T-helper 17 cell (primary cell): ENCODE measurements around the gene MEF2A. TPM values are rescaled to one million over a fixed set of nuclear protein-coding genes. Genes with fewer than 3 reads are reported as not detected.
"Not testable (repeated sequence)": the region's sequence is repeated elsewhere in the genome, so short reads cannot be mapped to it uniquely, and the experiment has no call there.

ENCODE experiments used
- ATAC-seq: fragments of 150-1000 bp; cut with Tn5 transposase; 2 replicates; pipeline ENCODE4 v1.10.0; 2021; ENCODE audit warnings: mild to moderate bottlenecking, moderate library complexity
- DNase-seq, 3 donors: peaks; one replicate each; pipeline versions ENCODE4 v3.0.0 to v3.0.0-alpha.2; 2020 to 2021
- H3K9me3 ChIP-seq: one replicate; pipeline ENCODE4 v1.7.0; 2013; ENCODE audit warnings: low read length, mild to moderate bottlenecking; ENCODE audit not compliant: control insufficient read depth, poor library complexity, severe bottlenecking
- H3K27ac Mint-ChIP-seq: one replicate; pipeline ENCODE4 v1.8.0; 2022; ENCODE audit warnings: mild to moderate bottlenecking, moderate library complexity, mixed read lengths
- H3K27me3 Mint-ChIP-seq: one replicate; pipeline ENCODE4 v1.8.0; 2022; ENCODE audit warnings: mixed read lengths
- H3K36me3 Mint-ChIP-seq: one replicate; pipeline ENCODE4 v1.8.0; 2022; ENCODE audit warnings: low read depth, mixed read lengths
- H3K4me1 Mint-ChIP-seq: one replicate; pipeline ENCODE4 v1.8.0; 2022; ENCODE audit warnings: mild to moderate bottlenecking, mixed read lengths
- H3K4me3 Mint-ChIP-seq: one replicate; pipeline ENCODE4 v1.8.0; 2022; ENCODE audit warnings: mild to moderate bottlenecking, moderate library complexity, mixed read lengths
- total RNA-seq, 4 donors: library from RNA in 2 of 4; stranded (reverse) in 2 of 4; gene quantifications; one replicate each; pipeline ENCODE4 v1.2.3 and lab custom pipeline; 2022 to 2026

MEF2A gene
- total RNA-seq, 2 donors from 2014 or later: 22.9 to 24.2 TPM

DNA sequence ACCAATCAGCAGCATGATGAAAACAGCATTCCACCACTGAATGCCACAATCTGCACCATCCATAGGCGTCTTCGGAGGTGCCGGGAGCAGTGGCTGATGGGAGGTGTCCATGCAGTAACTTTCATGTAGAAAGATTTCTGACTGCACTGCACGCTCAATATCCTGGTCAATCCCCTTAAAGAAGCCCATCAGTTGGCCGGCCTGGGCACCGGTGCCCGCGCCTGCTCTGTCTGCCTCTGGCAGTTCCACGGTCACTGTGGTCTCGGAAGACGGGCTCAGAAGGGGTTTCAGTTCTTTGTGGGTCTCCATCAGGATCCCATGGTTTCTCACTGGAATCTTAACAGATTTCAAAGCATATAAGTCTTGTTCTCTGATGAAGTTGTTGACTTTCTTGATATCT lies 163.5 kb downstream of the MEF2A start:
- no peak overlapping the region for H3K27ac Mint-ChIP-seq
- ATAC-seq (no peak), DNase-seq (no peak)
- no peaks in the 10 kb centered on the region for H3K27me3 Mint-ChIP-seq
- H3K4me3 Mint-ChIP-seq: no peak overlapping the region
- H3K4me1 Mint-ChIP-seq: peaks cover 12% of the 10 kb centered on the region
- no peaks in the 10 kb centered on the region for H3K36me3 Mint-ChIP-seq
- no peaks in the 10 kb centered on the region for H3K9me3 ChIP-seq

DNA sequence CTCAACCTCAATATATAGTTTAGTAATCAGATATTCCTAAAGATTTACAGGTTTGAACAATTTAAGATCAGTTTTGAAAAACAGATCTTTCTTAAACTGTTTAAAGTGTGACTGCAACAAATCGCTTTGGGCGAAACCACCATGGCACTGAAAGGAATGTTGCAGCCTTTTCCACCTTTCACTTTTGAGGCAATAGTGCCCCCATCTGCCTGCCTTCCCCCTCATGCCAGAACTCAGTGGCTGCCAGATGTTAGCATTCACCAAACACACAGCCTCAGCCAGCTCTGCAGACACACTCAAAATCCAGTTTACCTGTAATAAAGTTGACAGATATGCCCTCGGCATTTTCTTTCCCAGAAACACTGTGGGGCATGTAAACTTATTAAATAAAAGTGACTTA lies 164.1 kb downstream of the MEF2A start:
- Mint-ChIP-seq H3K27me3 (no peaks in the 10 kb centered on the region), H3K4me1 (peaks cover 12% of the 10 kb centered on the region), H3K4me3 (no peak overlapping the region), H3K36me3 (no peaks in the 10 kb centered on the region), H3K27ac (peak overlapping the region; percentile 65)
- ATAC-seq: no peak
- no peak for DNase-seq
- no peaks in the 10 kb centered on the region for H3K9me3 ChIP-seq

DNA sequence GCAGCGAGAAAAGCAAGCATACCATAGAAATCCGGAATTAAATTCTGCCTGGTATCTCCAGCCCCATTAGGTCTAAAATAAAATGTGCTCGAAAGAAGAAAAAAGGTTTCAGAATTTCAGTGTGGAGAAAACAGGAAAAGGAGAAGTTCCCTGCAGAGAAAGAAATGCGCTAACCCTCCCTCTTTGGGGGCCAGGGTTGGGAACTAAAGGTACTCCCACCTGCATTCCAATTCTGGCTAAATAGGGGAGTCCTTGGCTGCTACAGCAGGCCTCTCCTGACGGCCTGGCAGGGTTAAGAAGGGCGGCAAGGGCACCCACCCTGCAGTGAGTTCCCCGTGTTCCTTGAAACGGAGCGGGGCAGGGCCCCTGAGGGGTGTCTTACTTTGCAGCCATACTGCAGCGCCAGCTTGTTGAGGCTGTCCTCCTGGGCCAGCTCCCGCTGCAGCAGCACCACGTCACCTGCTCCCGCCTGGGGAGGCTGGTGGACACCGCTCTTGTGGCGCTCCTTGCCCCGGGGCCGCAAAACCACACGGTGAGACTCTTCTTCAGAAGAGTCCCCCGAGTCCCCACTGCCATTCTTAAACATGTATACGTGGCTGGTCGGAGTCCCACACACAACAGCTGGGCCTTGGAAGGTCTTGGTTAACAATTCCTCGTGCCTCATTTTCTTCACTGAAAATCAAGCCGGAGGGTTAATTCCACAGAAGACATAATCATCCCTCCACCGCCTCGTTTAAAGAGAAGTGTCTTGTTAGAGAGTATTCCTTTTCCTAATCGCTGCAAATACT lies 165.7 kb downstream of the MEF2A start:
- ATAC-seq (no peak), DNase-seq (no peak)
- Mint-ChIP-seq H3K36me3 (no peaks in the 10 kb centered on the region), H3K27me3 (no peaks in the 10 kb centered on the region), H3K27ac (no peak overlapping the region), H3K4me3 (peak overlapping the region; percentile 77), H3K4me1 (peaks cover 10% of the 10 kb centered on the region)
- H3K9me3 ChIP-seq: no peaks in the 10 kb centered on the region

DNA sequence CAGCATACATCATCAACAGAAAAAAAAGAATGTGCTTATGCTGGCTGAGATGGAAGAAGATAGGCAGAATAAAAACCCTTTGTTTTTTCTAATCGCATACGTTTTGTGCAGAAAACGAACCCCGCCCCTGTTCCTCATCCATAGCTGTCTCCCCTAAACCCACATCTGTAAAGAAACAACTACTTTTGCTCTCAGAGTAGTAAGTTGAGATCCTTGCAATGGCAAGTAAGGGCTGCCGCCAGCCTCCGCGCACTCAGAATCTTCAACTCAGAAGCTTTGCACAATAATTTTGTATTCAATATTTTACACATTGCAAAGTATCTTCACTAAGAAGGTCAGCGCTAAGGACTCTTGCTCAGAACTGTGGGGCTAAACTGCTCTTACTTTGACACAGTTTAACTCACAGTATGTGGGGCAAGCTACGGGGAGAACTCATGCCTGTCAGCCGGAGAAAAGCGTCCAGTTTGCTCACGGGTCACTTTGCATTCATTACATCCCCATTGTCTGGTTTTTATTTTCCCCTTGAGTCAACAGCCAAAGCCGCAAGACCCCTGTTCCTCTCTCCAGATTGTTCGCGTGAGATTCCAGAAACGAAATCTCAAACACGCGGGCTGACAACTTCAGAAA lies 166.5 kb downstream of the MEF2A start:
- DNase-seq (no peak), ATAC-seq (no peak)
- peaks cover under 1% of the 10 kb centered on the region for H3K36me3 Mint-ChIP-seq
- no peaks in the 10 kb centered on the region for H3K9me3 ChIP-seq
- peak overlapping the region; percentile 77 for H3K4me3 Mint-ChIP-seq
- no peaks in the 10 kb centered on the region for H3K27me3 Mint-ChIP-seq
- peaks cover 10% of the 10 kb centered on the region for H3K4me1 Mint-ChIP-seq
- no peak overlapping the region for H3K27ac Mint-ChIP-seq

DNA sequence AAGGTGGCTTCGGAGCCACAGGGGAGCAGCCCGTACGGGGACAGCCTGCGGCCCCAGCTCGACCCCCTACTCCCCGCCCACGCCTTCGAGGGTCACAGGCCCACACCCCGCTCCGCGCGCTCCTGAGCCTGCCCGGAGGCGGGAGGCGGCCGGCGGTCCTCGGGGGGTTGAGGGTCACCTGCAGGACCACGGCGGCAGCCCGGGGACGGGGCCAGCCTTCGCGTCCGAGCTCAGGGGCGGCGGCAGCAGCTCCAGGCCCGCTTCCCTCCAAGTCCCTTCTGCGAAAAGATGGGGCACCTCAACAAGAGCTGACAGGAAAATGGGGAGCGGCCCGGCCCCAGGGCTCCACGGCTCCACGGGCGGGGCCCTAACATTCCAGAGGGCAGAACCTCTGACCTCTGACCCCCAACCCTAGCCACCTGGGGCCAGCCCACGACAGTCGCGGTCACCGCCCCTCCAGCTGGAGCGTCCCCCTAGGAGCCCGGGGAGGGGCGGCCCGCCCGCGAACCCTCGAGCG lies 167.0 kb downstream of the MEF2A start:
- H3K4me1 Mint-ChIP-seq: peaks cover 10% of the 10 kb centered on the region
- ATAC-seq: no peak

DNA sequence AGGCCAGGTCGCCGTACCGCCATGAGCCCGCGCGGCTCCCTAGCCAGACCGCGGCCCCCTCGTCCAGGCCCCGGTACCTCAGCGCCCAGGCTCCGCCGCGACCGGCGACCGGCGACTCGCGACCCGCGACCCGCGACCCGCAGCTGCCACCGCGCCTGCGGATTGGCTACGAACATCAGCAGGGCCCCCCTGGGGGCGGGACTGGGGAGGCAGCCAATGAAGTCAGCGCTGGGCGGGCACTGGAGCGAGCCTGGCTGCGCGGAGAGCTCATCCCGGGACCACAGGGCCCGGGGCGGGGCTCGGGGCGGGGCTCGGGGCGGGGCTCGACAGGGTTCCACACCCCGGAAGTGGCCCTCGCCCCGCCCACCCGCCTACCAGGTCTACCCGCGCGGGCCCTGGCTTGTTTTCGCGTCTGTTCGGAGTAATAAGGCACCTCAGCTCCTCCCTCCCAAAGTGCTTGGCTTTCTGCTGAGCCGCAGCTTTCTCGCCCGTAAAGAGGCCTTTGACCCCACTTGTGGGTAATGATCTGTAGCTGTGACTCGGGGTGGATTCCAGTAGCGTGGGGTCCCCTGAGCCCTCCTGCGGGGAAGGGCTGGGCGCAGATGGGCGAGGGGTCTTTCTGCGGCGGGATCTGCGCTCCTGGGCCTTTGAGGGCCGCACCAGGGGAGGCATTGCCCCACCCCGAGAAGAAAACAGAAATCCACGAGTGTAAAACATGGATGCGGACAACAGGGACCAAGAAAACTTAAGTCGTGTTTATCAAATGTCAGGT lies 167.7 kb downstream of the MEF2A start, which contains the start of gene LYSMD4:
TSS of gene LYSMD4 (minus strand) at position 170 of the 772 bp plus-strand sequence. CDS start 1,438 bp downstream, outside the sequence.
- Mint-ChIP-seq H3K4me3 (peak within 1 kb of the TSS; percentile 89), H3K36me3 (peaks cover 2% of the 10 kb centered on the region), H3K27ac (peak within 1 kb of the TSS; percentile 97), H3K27me3 (no peaks in the 10 kb centered on the region), H3K4me1 (peaks cover 10% of the 10 kb centered on the region)
- no peaks in the 10 kb centered on the region for H3K9me3 ChIP-seq
- ATAC-seq (peak; percentile 99), DNase-seq (peak; percentile 95 to 100 (median 98))

More for the DNA sequence above, 167.0 kb downstream of the MEF2A start:
- no peaks in the 10 kb centered on the region for H3K9me3 ChIP-seq
- peaks cover 2% of the 10 kb centered on the region for H3K36me3 Mint-ChIP-seq
- no peak overlapping the region for H3K27ac Mint-ChIP-seq
- DNase-seq: peak in 1 of 3 donors; percentile 21
- H3K4me3 Mint-ChIP-seq: peak overlapping the region; percentile 77
- H3K27me3 Mint-ChIP-seq: no peaks in the 10 kb centered on the region

DNA sequence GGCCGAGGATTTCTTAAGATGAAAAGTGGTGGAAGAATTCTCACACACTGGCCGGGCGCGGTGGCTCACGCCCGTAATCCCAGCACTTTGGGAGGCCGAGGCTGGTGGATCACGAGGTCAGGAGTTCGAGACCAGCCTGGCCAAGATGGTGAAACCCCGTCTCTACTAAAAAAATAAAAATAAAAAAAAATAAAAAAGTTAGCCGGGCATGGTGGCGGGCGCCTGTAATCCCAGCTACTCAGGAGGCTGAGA lies 168.2 kb downstream of the MEF2A start:
- H3K36me3 Mint-ChIP-seq, H3K4me1 Mint-ChIP-seq, DNase-seq, ATAC-seq, H3K27me3 Mint-ChIP-seq, H3K9me3 ChIP-seq: not testable (repeated sequence)
- Mint-ChIP-seq H3K4me3 (peak overlapping the region; percentile 89), H3K27ac (peak overlapping the region; percentile 97)

DNA sequence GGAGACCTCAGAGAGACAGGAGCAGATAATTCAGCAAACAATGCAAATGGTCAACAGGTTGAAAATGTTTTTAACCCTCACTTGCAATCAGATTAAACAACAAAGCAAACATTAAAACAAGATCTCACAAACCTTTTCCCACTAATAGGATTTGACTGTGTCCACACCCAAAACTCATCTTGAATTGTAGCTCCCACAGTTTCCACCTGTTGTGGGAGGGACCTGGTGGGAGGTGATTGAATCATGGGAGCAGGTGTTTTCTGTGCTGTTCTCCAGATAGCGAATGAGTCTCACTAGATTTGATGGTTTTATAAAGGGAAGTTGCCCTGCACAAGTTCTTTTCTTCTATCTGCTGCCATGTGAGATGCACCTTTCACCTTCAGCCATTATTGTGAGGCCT lies 168.8 kb downstream of the MEF2A start:
- H3K4me1 Mint-ChIP-seq: peaks cover 10% of the 10 kb centered on the region
- ATAC-seq (no peak), DNase-seq (no peak)
- no peak overlapping the region for H3K27ac Mint-ChIP-seq
- H3K4me3 Mint-ChIP-seq: no peak overlapping the region
- no peaks in the 10 kb centered on the region for H3K9me3 ChIP-seq
- H3K27me3 Mint-ChIP-seq: peaks cover 4% of the 10 kb centered on the region
- peaks cover 2% of the 10 kb centered on the region for H3K36me3 Mint-ChIP-seq

DNA sequence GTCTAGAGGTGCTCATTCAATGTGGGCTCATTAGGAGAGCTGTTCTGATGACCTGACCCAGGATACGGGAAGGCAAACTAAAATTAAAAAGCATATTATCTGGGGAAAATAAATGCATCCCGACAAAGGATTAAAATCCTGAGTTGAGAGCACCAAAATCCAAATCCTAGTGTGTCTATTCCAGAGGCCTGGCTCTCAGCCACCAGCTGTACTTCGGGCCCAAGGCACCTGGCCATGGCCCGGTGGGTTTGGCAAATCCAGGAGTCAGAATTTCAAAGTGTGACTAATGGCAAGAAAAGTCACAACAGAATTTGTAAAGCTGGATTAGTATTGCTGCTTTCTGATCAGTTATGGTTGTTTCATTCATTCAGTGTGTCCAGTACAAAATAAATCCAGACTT lies 170.1 kb downstream of the MEF2A start:
- Mint-ChIP-seq H3K27me3 (peaks cover 4% of the 10 kb centered on the region), H3K27ac (no peak overlapping the region), H3K4me3 (no peak overlapping the region), H3K36me3 (peaks cover 2% of the 10 kb centered on the region), H3K4me1 (peaks cover 7% of the 10 kb centered on the region)
- H3K9me3 ChIP-seq: no peaks in the 10 kb centered on the region
- DNase-seq (no peak), ATAC-seq (no peak)

DNA sequence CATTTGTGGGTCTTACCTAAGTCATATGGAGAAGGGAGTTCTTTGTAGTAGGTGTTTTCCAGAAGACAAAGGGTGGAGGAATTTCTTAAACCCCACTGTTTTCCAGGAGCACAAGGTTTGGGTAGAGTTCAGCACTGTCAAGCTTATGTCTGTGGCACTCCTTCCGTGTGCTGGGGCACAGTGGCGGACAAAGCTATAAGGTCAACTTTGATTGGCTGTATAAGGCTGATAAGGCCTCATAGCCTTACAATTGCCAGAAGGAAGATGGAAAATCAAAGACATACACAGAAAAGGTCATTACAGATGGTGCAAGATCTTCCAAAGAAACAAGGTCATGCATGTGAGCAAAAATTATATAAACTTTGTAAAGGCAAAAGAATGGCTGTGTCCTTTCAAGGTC lies 170.9 kb downstream of the MEF2A start:
- no peak overlapping the region for H3K27ac Mint-ChIP-seq
- no peak for ATAC-seq
- no peaks in the 10 kb centered on the region for H3K9me3 ChIP-seq
- no peak for DNase-seq
- peaks cover 4% of the 10 kb centered on the region for H3K27me3 Mint-ChIP-seq
- H3K4me1 Mint-ChIP-seq: peaks cover 5% of the 10 kb centered on the region
- peaks cover 2% of the 10 kb centered on the region for H3K36me3 Mint-ChIP-seq
- no peak overlapping the region for H3K4me3 Mint-ChIP-seq

DNA sequence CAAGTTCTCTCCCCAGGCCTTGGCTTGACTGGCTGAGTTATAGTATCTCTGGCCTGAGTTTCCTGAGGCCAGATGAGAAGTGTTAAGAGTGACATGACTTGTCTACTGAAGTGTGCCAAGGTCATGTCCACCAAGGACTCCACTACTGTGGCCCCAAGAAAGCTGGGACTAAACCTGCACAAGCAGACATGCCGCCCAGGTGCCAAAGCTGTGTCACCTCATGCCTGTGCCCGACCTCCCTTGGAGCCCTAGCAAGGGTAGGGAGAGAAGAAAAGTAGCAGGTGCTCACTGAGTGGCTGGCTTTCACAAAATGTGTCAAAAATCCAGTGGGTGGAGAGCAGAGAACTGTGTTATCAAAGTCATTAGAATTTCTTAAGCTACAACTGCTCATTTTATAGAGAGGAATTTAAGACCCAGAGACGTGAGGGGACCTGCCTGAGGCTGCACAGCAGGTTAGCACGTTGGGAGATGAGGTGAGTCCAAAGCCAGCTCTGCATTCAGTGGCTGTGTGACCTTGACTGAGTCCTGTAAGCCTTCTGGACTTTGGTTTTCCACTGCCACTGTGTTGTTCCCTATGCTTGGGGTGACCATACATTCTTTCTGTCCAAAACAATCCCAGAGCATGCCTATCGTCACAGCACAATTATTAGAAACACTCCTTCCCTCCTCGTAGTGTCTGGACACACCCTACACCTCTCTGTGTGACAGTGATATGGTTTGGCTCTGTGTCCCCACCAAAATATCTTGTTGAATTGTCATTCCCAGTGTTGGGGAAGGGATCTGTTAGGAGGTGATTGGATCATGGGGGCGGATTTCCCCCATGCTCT lies 172.4 kb downstream of the MEF2A start:
- DNase-seq (no peak), ATAC-seq (no peak)
- H3K4me3 Mint-ChIP-seq: no peak overlapping the region
- peaks cover 5% of the 10 kb centered on the region for H3K4me1 Mint-ChIP-seq
- H3K36me3 Mint-ChIP-seq: peaks cover 2% of the 10 kb centered on the region
- H3K27me3 Mint-ChIP-seq: peaks cover 4% of the 10 kb centered on the region
- no peaks in the 10 kb centered on the region for H3K9me3 ChIP-seq
- no peak overlapping the region for H3K27ac Mint-ChIP-seq

DNA sequence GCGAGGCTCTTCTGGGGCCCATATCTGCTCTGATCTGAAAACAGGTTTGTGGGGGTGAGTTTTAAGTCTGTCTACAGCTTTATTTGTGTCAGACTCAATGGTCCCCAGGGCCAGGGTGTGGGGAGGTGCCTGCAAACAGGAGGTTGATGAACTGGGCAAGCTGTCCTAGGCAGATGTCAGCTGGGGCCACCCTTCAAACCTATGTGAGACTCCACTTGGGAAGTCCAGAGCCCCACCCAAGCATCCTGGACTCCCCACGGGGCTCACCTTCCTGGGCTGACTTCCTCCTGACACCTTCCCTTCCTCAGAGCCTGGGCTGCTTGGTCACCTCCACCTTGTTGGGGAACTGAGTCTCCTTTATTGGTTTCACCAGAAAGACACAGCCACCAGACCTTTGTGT lies 176.1 kb downstream of the MEF2A start:
- no peaks in the 10 kb centered on the region for H3K9me3 ChIP-seq
- peaks cover 24% of the 10 kb centered on the region for H3K27me3 Mint-ChIP-seq
- H3K27ac Mint-ChIP-seq: no peak overlapping the region
- no peak for ATAC-seq
- DNase-seq: no peak
- H3K4me3 Mint-ChIP-seq: no peak overlapping the region
- peaks cover 6% of the 10 kb centered on the region for H3K36me3 Mint-ChIP-seq
- peaks cover 4% of the 10 kb centered on the region for H3K4me1 Mint-ChIP-seq
